HG02852 (cell line): Measurements from ENCODE around the gene ABCA13.
A peak's percentile ranks its signal among the peaks of the same experiment; 100 is the strongest.
"Not testable (repeated sequence)": the region's sequence is repeated elsewhere in the genome, so short reads cannot be mapped to it uniquely, and the experiment has no call there.

ENCODE experiments used
- ATAC-seq: cut with Tn5 transposase; IDR thresholded peaks from one replicate; pipeline ENCODE4 v1.9.1; 2021; ENCODE audit warnings: mild to moderate bottlenecking, moderate library complexity; ENCODE audit not compliant: unreplicated experiment

Gene ABCA13

GRCh38 chr7:48175019-48175418 lies 3.8 kb downstream of the ABCA13 start:
- ATAC-seq: no peak

GRCh38 chr7:48176356-48176893 lies 5.2 kb downstream of the ABCA13 start:
- ATAC-seq: no peak

GRCh38 chr7:48177271-48177670 lies 6.0 kb downstream of the ABCA13 start:
- no peak for ATAC-seq

GRCh38 chr7:48179496-48180030 lies 8.3 kb downstream of the ABCA13 start:
- ATAC-seq: no peak

- no peak for ATAC-seq
These were observed 9.7 kb downstream of the ABCA13 start for GRCh38 chr7:48180981-48181380.

GRCh38 chr7:48182718-48183369 lies 11.6 kb downstream of the ABCA13 start:
- ATAC-seq: no peak

- ATAC-seq: no peak
These were observed 12.1 kb downstream of the ABCA13 start for GRCh38 chr7:48183370-48183743.

GRCh38 chr7:48183965-48184364 lies 12.7 kb downstream of the ABCA13 start:
- ATAC-seq: no peak

- ATAC-seq: no peak
These were observed 17.7 kb downstream of the ABCA13 start for GRCh38 chr7:48188776-48189520.

- no peak for ATAC-seq
These were observed 21.7 kb downstream of the ABCA13 start for GRCh38 chr7:48192996-48193395.

- no peak for ATAC-seq
These were observed 22.2 kb downstream of the ABCA13 start for GRCh38 chr7:48193421-48193820.

GRCh38 chr7:48200946-48201589 lies 29.8 kb downstream of the ABCA13 start:
- ATAC-seq: not testable (repeated sequence)

GRCh38 chr7:48202916-48203315 lies 31.7 kb downstream of the ABCA13 start:
- not testable (repeated sequence) for ATAC-seq

- no peak for ATAC-seq
These were observed 36.0 kb downstream of the ABCA13 start for GRCh38 chr7:48207155-48207675.

- no peak for ATAC-seq
These were observed 37.8 kb downstream of the ABCA13 start for GRCh38 chr7:48209004-48209600.

- no peak for ATAC-seq
These were observed 42.0 kb downstream of the ABCA13 start for GRCh38 chr7:48213226-48213625.

GRCh38 chr7:48217266-48217665 lies 46.0 kb downstream of the ABCA13 start:
- no peak for ATAC-seq

- ATAC-seq: no peak
These were observed 46.5 kb downstream of the ABCA13 start for GRCh38 chr7:48217753-48218152.

- ATAC-seq: no peak
These were observed 52.8 kb downstream of the ABCA13 start for GRCh38 chr7:48224042-48224441.

GRCh38 chr7:48225101-48225500 lies 53.8 kb downstream of the ABCA13 start:
- no peak for ATAC-seq

GRCh38 chr7:48237354-48237753 lies 66.1 kb downstream of the ABCA13 start:
- ATAC-seq: peak; percentile 47
